Kidney (tissue), 14 donors: Measurements from ENCODE around the gene DCTN2. TPM values are rescaled to one million over a fixed set of nuclear protein-coding genes. Genes with fewer than 3 reads are reported as not detected.

Experiments
- DNase-seq, 5 donors: peaks; one replicate each; pipeline ENCODE4 v3.0.0-alpha.2; 2013 to 2020
- FAIRE-seq: peaks from 2 replicates; lab custom pipeline; 2012; peaks lifted over from hg19 to GRCh38; lab: Jason Lieb, UNC
- H3K27ac ChIP-seq, 2 donors: one replicate each; pipeline ENCODE4 v1.7.0; 2013; ENCODE audit warnings: low read depth in 2 of 2, low read length in 2 of 2, inconsistent platforms in 1 of 2
- H3K27me3 ChIP-seq: one replicate; pipeline ENCODE4 v1.7.1; 2013; ENCODE audit warnings: low read length, inconsistent platforms; ENCODE audit not compliant: control insufficient read depth, insufficient read depth
- H3K36me3 ChIP-seq, 3 donors: one replicate each; pipeline versions ENCODE4 v1.7.0 to v1.7.1; 2013; ENCODE audit warnings: low read length in 3 of 3, control low read depth in 1 of 3, inconsistent platforms in 1 of 3; ENCODE audit not compliant: insufficient read depth in 3 of 3, control insufficient read depth in 2 of 3
- H3K4me1 ChIP-seq, 3 donors: one replicate each; pipeline versions ENCODE4 v1.7.0 to v1.7.1; 2013; ENCODE audit warnings: low read length in 3 of 3, inconsistent platforms in 1 of 3, low read depth in 1 of 3; ENCODE audit not compliant: control insufficient read depth in 2 of 3, insufficient read depth in 2 of 3
- H3K4me3 ChIP-seq, 3 donors: one replicate each; pipeline versions ENCODE4 v1.7.0 to v1.8.1; 2013; ENCODE audit warnings: low read length in 3 of 3, control low read depth in 1 of 3, inconsistent platforms in 1 of 3
- H3K9ac ChIP-seq, 3 donors: one replicate each; pipeline versions ENCODE4 v1.7.0 to v1.7.1; 2013; ENCODE audit warnings: low read length in 3 of 3, control low read depth in 1 of 3, inconsistent platforms in 1 of 3
- H3K9me3 ChIP-seq, 3 donors: one replicate each; pipeline versions ENCODE4 v1.7.0 to v1.7.1; 2013; ENCODE audit warnings: low read length in 3 of 3, control low read depth in 1 of 3, inconsistent platforms in 1 of 3; ENCODE audit not compliant: control insufficient read depth in 2 of 3, insufficient read depth in 1 of 3
- CTCF ChIP-seq: IDR thresholded peaks from 3 replicates; pipeline ENCODE4 v1.5.1; 2012; ENCODE audit warnings: mild to moderate bottlenecking, moderate library complexity, borderline replicate concordance; ENCODE audit not compliant: insufficient read depth; ENCODE audit errors: extremely low read depth
- intact Hi-C: fragments of 100-400 bp; cut with DNase I; formaldehyde crosslinking; loops from one replicate; pipeline ENCODE4 v1.11.1; 2022
- polyA plus RNA-seq: library from polyadenylated mRNA; stranded (reverse); fragments of 350-450 nt; fragmentation: Illumina TruSeq; extraction: RNeasy Lipid Tissue Mini Kit (QIAGEN cat#74804); gene quantifications from one replicate; pipeline ENCODE4 v1.2.3, GENCODE V29; 2014; ENCODE audit warnings: low read depth, low replicate concordance; ENCODE audit not compliant: insufficient read depth
- total RNA-seq: library from RNA; stranded (reverse); fragmentation: NEBNext Ultra II Directional; extraction: Animal tissue kit (Norgen Biotek cat#: 25700); gene quantifications from one replicate; pipeline ENCODE4 v1.2.1, GENCODE V29; 2021
- donor health status: control.
- donor health status: control.
- donor health status: control.
- donor health status: control.
- donor health status: control.
- donor health status: DM: yes; HTN: yes; CAD: no.
- donor health status: Normal renal cell carcinoma (clear cell type).

Gene DCTN2
- total and polyA plus RNA-seq, 2 donors from 2014 or later, result 110 to 133 TPM

- intact Hi-C loops, result no loop called here
Observed at GRCh38 chr12:57528176-57528575, 18.8 kb downstream of the DCTN2 start.

GRCh38 chr12:57527184-57527583 lies 19.8 kb downstream of the DCTN2 start:
- H3K27ac ChIP-seq, result no peak overlapping the region
- H3K4me1 ChIP-seq, result peaks cover under 1 to 17% (median 12%) of the 10 kb centered on the region in 3 donors
- H3K9ac ChIP-seq, result no peak overlapping the region
- no peak for DNase-seq
- no peaks in the 10 kb centered on the region for H3K27me3 ChIP-seq
- intact Hi-C loops, result no loop called here
- TF ChIP-seq CTCF, result no peak
- H3K9me3 ChIP-seq, result no peaks in the 10 kb centered on the region
- no peak for FAIRE-seq
- peaks cover 7 to 57% (median 19%) of the 10 kb centered on the region in 3 donors for H3K36me3 ChIP-seq
- H3K4me3 ChIP-seq, result no peak overlapping the region

More at GRCh38 chr12:57528176-57528575, 18.8 kb downstream of the DCTN2 start:
- Histone ChIP-seq H3K9ac (no peak overlapping the region), H3K4me1 (peaks cover 0 to 16% (median 11%) of the 10 kb centered on the region in 3 donors), H3K4me3 (no peak overlapping the region), H3K27ac (no peak overlapping the region), H3K27me3 (no peaks in the 10 kb centered on the region), H3K36me3 (peaks cover 14 to 66% (median 27%) of the 10 kb centered on the region in 3 donors), H3K9me3 (no peaks in the 10 kb centered on the region)
- DNase-seq (no peak), FAIRE-seq (no peak)
- no peak for TF ChIP-seq CTCF

- Histone ChIP-seq H3K27ac (no peak overlapping the region), H3K36me3 (peaks cover 2 to 51% (median 13%) of the 10 kb centered on the region in 3 donors), H3K4me3 (no peak overlapping the region), H3K4me1 (peaks cover 3 to 21% (median 17%) of the 10 kb centered on the region in 3 donors), H3K9me3 (no peaks in the 10 kb centered on the region), H3K9ac (no peak overlapping the region), H3K27me3 (no peaks in the 10 kb centered on the region)
- TF ChIP-seq CTCF, result no peak
- DNase-seq (no peak), FAIRE-seq (no peak)
- intact Hi-C loops, result no loop called here
Observed at GRCh38 chr12:57526477-57527126, 20.4 kb downstream of the DCTN2 start.
